Kidney epithelial cell (primary cell): ENCODE data around the gene FADS3. TPM values are rescaled to one million over a fixed set of nuclear protein-coding genes. Genes with fewer than 3 reads are reported as not detected.

Experiments used
- DNase-seq: peaks from one replicate; pipeline ENCODE4 v3.0.0-alpha.2; 2010; ENCODE audit warnings: low read depth
- H3K27me3 ChIP-seq: 2 replicates; pipeline ENCODE4 v1.6.0; 2011; ENCODE audit warnings: low read length; ENCODE audit not compliant: control insufficient read depth, insufficient read depth
- H3K36me3 ChIP-seq: 2 replicates; pipeline ENCODE4 v1.5.1; 2011; ENCODE audit warnings: low read length; ENCODE audit not compliant: control insufficient read depth, insufficient read depth
- H3K4me3 ChIP-seq: 2 replicates; pipeline ENCODE4 v1.5.1; 2011; ENCODE audit warnings: low read depth, mild to moderate bottlenecking, control low read depth, low read length
- total RNA-seq: library from RNA; depleted of rRNA; stranded (reverse); fragments of >200 nt; gene quantifications from 2 replicates; pipeline ENCODE4 v1.2.3, GENCODE V29; 2015
- TF ChIP-seq, protein P1 (sequence below): IDR thresholded peaks from 2 replicates; pipeline ENCODE4 v1.5.1; 2011; ENCODE audit warnings: mild to moderate bottlenecking, moderate library complexity, low read length, control low read depth, inconsistent platforms; ENCODE audit not compliant: insufficient read depth, poor library complexity, severe bottlenecking

Gene FADS3
- total RNA-seq, 1 donor from 2014 or later: 152 TPM

- Histone ChIP-seq H3K27me3 (no peaks in the 10 kb centered on the region), H3K36me3 (peaks cover 4% of the 10 kb centered on the region), H3K4me3 (no peak overlapping the region)
- no peak for DNase-seq
- TF ChIP-seq, protein P1, sequence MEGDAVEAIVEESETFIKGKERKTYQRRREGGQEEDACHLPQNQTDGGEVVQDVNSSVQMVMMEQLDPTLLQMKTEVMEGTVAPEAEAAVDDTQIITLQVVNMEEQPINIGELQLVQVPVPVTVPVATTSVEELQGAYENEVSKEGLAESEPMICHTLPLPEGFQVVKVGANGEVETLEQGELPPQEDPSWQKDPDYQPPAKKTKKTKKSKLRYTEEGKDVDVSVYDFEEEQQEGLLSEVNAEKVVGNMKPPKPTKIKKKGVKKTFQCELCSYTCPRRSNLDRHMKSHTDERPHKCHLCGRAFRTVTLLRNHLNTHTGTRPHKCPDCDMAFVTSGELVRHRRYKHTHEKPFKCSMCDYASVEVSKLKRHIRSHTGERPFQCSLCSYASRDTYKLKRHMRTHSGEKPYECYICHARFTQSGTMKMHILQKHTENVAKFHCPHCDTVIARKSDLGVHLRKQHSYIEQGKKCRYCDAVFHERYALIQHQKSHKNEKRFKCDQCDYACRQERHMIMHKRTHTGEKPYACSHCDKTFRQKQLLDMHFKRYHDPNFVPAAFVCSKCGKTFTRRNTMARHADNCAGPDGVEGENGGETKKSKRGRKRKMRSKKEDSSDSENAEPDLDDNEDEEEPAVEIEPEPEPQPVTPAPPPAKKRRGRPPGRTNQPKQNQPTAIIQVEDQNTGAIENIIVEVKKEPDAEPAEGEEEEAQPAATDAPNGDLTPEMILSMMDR: no peak
These were observed 35.2 kb downstream of the FADS3 start for GRCh38 chr11:61855939-61856680.

GRCh38 chr11:61854966-61855714 is 36.2 kb downstream of the FADS3 start:
- TF ChIP-seq, protein P1: no peak
- Histone ChIP-seq H3K36me3 (peaks cover 4% of the 10 kb centered on the region), H3K27me3 (no peaks in the 10 kb centered on the region), H3K4me3 (no peak overlapping the region)
- no peak for DNase-seq

GRCh38 chr11:61854206-61854895 is 37.0 kb downstream of the FADS3 start:
- DNase-seq: no peak
- Histone ChIP-seq H3K27me3 (no peaks in the 10 kb centered on the region), H3K4me3 (no peak overlapping the region), H3K36me3 (peaks cover 3% of the 10 kb centered on the region)
- TF ChIP-seq, protein P1: no peak

GRCh38 chr11:61853698-61854169 is 37.6 kb downstream of the FADS3 start:
- peaks cover 3% of the 10 kb centered on the region for H3K36me3 ChIP-seq
- H3K4me3 ChIP-seq: no peak overlapping the region
- no peaks in the 10 kb centered on the region for H3K27me3 ChIP-seq
- TF ChIP-seq, protein P1: no peak
- DNase-seq: no peak

DNA sequence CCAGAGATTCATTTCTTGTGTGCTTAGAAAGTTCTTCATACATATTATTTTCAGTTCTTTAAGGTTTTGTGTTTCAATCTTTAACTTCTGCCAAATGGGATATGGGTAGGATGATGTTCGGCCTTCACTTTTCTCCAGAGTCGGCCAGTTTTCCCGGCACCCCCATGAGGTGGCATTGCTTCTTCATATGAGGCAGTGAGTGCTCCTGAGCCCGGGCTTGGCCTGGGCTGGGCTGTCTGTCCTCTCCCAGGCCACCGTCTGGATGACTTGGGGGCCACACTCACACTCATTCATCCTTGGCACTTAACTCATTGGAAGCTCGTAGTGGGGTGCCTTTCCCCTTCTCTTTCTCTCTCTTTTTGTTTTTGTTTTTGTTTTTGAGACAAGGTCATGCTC is 39.4 kb downstream of the FADS3 start:
- peaks cover 12% of the 10 kb centered on the region for H3K36me3 ChIP-seq
- TF ChIP-seq, protein P1: no peak

More for the DNA sequence above, 39.4 kb downstream of the FADS3 start:
- no peak overlapping the region for H3K4me3 ChIP-seq
- H3K27me3 ChIP-seq: no peaks in the 10 kb centered on the region
- no peak for DNase-seq
